IPS-18c (cell line): ENCODE data around the gene ADORA1.

Experiments used
- H3K4me3 ChIP-seq: 2 replicates; pipeline ENCODE4 v1.7.0; 2013; ENCODE audit warnings: low read depth, mild to moderate bottlenecking, low read length, moderate library complexity; ENCODE audit not compliant: insufficient read depth
- H3K9me3 ChIP-seq: one replicate; pipeline ENCODE4 v1.6.1; 2013; ENCODE audit warnings: mild to moderate bottlenecking, low read length, moderate library complexity; ENCODE audit not compliant: control insufficient read depth, insufficient read depth

Gene ADORA1

DNA sequence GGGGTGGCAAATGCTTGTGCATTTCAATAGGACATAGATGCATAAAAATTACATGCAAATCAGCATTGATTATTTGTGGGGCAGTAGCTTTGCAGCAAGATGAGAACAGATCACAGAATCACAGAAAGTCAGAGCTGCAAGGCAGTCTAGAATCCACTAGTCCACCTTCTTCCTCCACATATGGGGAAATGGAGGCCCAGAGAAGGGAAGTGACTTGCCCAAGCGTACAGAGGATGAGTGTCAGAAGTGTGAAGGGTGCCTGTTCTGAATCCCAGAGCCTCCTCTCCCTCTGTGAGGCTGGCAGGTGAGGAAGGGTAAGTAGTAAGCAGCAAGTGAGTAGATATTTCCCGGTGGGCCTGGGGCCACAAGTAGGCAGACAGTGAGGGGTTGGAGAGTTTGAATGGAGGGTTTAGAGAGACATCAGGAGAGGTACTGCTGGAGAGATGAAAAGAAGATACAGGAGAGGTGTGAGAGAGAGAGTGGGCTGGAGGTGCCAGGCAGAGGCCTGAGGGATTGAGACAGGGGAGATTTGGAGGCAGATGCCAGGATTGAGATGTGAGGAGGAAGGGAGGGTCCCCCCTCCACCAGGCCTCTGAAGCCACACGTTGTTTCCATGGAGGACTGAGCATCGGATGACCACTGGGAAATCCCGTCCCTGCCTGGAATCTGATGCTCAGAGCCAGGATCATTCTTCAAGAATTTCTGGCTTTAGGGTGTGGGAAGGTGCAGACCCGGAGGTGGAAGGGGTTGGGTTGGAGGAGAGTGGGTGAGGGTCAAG is 36.9 kb upstream of the ADORA1 start:
- peaks cover 3% of the 10 kb centered on the region for H3K9me3 ChIP-seq
- no peak overlapping the region for H3K4me3 ChIP-seq

DNA sequence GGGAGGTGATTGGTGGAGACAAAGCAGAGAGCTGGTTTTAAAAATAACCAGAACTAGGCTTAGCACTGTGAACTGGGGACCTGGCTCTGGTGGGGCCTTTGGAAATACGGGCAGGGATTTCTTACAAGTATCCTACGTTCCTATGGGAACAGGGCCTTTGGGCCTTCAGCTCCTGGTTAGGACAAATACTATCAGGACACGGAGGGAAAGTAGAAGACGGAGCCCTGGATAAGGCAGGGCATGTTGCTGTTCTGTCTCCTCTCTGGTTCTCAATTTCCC is 36.4 kb upstream of the ADORA1 start:
- peaks cover 3% of the 10 kb centered on the region for H3K9me3 ChIP-seq
- H3K4me3 ChIP-seq: no peak overlapping the region

DNA sequence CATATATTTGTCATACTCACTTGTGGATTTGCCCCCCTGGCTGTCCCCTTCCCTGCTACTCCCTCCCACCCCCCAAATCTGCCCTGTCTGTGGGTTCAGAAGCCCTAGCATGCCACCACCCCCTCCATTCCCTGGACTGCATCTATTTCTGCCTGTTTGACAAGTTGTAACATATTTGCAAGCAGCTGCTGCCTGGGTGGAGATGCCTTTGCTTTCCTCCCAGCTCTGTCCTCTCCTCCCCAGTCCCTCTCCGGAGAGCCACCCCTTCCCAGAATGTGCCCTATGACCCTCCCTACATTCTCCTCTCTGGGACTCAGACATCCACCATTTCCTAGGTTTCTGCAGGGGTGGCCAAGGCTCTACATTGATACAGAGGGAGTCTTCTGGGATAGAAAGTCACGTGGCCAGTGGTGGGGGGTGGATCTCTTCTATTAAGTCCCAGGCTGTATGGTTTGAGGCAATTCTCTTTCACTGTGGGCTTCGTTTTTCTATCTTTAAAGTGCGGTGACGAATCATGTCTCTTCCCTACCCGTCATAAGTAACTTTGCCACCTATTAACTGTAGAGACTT is 35.7 kb upstream of the ADORA1 start:
- peaks cover 3% of the 10 kb centered on the region for H3K9me3 ChIP-seq
- H3K4me3 ChIP-seq: no peak overlapping the region

DNA sequence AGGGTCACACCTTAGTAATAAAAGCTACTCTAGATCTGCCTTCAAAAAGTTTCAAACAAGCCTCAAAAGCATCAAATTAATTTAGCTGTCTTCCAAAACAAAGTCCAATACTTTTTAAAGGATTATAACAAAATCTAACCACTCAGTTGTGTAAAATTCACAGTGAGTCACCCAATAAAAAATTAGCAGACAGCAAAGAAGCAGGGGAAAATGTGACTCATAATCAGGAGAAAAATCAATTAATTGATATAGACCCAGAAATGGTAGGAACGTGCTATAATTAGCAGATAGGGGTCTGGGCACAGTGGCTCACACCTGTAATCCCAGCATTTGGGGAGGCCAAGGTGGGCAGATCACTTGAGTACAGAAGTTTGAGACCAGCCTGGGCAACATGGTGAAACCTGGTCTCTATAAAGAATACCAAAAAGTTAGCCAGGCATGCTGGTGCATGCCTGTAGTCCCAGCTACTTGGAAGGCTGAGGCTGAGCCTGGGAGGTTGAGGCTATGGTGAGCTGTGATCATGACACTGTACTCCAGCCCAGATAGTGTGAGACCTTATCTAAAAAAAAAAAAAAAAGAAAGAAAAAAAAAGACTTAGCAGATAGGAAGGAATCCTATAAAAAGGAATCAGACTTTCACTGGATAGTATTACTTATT is 33.6 kb upstream of the ADORA1 start:
- Histone ChIP-seq H3K9me3 (peaks cover 3% of the 10 kb centered on the region), H3K4me3 (no peak overlapping the region)

DNA sequence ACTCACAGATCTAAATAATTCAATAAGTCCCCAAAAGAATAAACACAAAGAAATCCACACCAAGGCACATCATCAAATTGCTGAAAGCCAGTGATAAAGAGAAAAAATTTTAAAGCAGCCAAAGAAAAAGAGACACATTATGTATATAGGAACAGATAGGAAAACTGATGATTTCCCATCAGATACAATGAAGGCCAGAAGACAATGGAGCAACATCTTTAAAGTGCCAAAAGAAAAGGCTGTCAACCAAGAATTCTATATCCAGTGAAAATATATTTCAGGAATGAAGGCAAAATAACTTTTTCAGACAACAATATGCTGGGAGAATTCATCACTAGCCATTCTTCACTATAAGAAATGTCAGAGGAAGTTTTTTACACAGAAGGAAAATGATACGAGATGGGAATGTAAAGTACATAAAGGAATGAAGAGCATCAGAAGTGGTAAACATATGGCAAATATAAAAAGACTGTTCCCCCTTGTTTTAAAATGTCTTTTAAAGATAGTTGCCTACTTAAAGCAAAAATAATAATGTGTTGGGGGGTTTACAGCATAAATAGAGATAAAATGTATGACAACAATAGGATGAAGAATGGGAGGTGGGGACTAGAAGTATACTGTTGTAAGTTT is 32.4 kb upstream of the ADORA1 start:
- Histone ChIP-seq H3K4me3 (no peak overlapping the region), H3K9me3 (peaks cover 3% of the 10 kb centered on the region)

DNA sequence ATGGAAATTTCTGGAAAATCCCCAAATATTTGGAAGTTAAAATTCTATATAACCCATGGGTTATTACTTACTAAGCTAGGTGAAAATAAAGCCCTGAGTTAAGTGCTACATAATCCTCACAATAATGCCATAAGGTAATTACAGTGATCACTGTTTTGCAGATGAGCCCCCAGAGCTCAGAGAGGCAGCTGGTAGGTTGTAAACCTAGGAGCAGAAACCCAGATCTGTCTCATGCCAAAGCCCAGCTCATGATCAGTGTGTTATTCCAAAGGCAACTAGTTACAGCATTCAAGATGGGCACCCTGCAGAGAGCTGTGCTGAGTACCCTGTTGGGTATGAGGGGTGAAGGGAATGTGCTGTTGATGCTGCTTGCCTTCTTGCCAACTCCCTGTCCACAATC is 31.0 kb upstream of the ADORA1 start:
- H3K4me3 ChIP-seq: no peak overlapping the region
- H3K9me3 ChIP-seq: peaks cover 3% of the 10 kb centered on the region

DNA sequence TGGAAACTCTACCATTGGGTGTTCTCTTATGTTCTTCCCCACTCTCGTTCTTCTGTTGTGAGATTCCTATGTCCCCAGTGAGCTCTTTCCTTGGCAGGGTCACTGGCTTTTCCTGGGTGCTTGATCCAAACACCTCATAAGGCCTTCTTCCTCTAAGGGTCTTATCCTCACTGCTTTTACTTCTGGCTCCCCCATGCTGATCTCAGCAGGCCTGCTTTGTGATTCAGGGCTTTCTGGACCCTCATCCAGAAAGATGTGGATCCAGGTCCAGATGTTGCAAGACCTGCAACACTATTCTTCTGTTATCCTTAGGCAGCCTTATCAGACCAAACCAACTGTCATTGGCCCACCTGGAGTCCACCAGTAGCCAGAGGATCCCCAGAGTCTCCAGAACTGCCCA is 30.5 kb upstream of the ADORA1 start:
- Histone ChIP-seq H3K9me3 (peaks cover 3% of the 10 kb centered on the region), H3K4me3 (no peak overlapping the region)

DNA sequence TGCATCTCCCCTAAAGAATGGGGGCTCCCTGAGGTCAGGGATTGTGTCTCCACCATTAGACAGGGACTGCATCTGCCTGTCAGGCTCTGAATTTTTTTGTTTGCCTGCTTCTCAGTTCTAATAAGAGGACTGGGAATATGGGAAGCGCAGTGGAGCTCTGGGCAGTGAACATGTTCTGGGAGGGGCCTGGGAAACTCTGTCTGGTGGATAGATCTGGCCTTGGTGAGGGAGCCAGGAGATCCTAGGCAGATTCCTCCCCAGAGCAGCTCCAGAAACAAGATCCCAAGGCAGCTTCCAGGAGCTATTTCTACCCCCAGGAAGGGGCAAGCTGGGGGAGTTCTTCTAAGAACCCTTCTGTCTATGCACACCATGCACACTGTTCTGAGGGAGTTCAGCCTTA is 29.1 kb upstream of the ADORA1 start:
- no peak overlapping the region for H3K4me3 ChIP-seq
- H3K9me3 ChIP-seq: peaks cover 3% of the 10 kb centered on the region

DNA sequence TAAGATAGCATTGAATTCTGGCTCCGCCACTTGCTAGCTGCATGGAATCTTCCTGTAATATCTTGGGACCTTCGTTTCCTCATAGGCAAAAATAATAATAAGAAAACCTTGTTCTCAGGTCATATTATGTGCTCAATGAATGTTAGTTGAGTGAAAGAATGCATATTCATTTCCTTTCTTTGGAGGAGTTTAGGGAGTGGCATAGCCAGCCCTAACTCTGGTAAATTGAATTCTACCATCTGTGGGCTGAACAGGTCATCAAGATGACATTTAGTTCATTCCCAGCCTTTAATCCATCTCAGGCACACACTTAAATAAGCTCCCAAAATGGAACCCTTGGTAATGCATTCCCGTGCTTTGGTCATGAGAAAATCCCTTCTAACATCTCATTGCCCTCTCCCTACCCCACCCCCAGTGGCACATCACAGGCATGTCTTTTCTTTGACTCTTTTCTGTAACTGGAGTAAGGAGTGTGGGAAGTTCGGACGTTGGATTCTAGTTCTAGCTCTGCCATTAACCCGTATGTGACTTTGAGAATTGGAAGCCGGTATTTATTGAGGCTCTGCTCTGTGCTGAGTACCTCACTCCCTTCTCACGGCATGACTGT is 28.5 kb upstream of the ADORA1 start:
- Histone ChIP-seq H3K4me3 (no peak overlapping the region), H3K9me3 (peaks cover under 1% of the 10 kb centered on the region)

DNA sequence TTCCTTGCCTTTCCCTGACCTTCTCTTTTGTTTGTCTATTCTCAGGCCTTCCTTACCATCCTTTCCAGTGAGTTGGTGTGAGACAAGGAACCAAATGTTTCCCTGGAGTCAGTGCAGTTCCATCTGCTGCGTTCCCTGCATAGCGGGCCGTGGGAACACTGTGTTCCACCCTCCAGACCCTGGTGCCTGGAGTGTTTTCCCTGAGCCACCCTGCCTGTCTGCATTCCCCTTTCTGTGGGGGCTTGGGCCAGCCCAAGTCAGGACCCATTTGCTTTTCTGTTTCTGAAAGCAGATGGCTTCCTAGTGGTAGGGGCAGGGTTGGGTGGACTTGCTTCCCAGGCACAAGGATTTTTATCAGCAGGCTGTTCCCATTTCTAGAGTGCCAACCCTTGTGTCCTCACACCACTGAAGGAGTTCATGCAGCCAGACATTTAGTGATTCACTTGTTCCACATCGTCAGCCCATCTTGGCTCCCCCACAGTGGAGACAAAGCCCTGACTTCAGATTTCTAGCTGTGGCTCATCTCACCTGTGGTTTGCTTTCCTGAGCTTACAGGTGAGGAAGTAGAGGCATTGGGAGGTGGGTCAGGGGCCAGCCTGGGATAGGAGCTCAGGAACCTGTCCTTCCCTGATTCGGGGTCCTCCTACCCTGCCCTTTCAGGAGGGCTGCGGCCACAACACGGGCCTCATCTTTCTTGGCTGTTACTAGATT is 27.6 kb upstream of the ADORA1 start:
- Histone ChIP-seq H3K4me3 (no peak overlapping the region), H3K9me3 (no peaks in the 10 kb centered on the region)

DNA sequence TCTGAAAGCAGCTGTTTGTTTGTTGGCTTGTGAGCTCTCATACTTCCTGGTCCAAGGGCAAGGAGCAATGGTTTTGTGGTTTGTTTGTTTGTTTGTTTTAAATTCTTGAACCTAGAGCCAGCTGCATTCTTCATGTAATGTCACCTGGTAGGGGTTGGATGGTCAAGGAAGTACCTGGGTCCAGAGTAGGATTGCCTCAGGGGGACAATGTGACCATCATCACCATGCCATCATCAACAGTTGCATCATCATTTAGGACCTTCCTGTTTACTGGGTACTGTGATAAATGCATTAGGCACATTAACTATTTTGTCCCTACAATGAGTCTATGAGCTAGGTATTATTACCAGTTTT is 27.0 kb upstream of the ADORA1 start:
- Histone ChIP-seq H3K9me3 (no peaks in the 10 kb centered on the region), H3K4me3 (no peak overlapping the region)

DNA sequence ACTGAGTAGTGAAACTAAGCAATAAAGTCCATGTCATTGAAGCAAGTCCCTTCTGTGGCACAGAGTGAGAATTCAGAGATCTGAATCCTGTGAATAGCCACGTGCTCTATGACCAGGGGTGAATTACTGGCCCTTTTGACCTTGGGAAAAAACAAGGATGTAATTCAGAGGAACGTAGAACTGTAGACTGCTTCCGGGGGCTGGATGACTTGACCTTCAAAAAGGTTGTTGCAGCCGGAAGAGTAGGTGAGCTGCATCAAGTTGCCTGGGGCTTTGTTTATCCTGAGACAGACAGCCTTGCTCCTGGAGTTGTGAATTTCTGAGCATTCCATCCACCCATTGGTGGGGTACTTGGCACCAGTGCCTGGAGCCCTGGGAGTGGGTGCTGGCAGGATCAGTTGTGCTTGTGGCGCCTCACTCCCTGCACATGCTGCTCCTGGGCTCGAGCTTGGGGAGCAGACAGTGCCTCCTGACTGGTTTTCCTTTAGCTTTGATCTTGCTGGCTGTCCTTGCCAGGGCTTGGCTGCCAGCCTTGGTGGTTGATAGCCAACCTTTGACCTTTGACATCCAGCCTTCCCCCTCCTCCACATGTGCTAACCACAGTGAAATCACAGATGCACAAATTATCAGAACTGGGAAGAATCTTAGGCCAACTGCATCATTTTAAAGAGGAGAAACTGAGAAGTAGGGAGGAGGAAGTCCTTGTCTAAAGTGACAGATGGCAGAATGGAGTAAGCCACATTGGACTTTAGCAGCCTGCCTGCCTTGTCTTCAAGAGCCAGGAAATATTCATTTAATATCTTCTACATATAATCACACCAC is 25.5 kb upstream of the ADORA1 start:
- no peak overlapping the region for H3K4me3 ChIP-seq
- H3K9me3 ChIP-seq: no peaks in the 10 kb centered on the region

DNA sequence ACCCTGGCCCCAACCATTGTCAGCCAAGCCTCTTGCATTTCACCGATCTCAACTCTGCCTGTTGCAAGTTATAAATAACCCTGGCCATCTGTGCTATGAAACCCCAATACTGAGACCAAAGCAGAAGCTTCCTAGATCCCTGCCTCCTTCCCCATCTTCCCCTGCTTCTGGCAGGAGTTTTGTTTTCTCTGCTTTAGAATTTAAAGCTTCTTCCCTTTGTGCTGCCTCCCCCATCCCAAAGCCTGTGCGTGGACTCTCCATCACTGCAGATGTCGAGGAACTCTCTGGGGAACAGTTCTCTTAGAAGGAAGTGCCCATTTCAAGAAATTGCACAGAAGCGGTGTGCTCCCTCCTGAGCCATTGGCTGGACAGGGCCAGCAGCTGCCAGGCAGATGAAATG is 24.3 kb upstream of the ADORA1 start:
- Histone ChIP-seq H3K4me3 (no peak overlapping the region), H3K9me3 (no peaks in the 10 kb centered on the region)

DNA sequence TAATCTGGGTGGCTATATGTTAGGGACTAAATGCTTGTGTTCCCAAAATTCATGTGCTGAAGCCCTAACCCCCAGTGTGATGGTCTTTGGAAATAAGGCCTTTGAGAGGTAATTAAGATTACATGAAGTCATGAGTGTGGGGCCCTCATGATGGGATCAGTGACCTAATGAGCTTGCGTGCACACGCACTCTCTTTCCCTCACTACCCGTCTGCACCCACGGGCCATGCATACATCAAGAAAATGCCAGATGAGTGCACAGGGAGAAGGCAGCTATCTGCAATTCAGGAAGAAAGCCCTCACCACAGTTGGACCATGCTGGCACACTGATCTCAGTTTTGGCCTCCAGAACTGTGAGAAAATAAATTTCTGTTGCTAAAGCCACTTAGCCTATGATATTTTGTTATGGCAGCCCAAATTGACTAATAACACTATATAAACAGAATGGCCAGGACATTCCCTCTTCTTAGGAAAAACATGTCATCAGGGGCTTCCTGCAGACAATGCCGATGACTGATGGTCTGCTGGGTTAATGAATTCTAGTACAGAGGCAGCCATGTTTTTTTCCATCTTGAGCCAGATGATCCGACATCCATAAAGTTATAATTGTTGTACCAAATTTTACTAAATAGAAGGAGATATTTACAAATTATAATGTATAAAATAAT is 23.6 kb upstream of the ADORA1 start:
- Histone ChIP-seq H3K9me3 (no peaks in the 10 kb centered on the region), H3K4me3 (no peak overlapping the region)

DNA sequence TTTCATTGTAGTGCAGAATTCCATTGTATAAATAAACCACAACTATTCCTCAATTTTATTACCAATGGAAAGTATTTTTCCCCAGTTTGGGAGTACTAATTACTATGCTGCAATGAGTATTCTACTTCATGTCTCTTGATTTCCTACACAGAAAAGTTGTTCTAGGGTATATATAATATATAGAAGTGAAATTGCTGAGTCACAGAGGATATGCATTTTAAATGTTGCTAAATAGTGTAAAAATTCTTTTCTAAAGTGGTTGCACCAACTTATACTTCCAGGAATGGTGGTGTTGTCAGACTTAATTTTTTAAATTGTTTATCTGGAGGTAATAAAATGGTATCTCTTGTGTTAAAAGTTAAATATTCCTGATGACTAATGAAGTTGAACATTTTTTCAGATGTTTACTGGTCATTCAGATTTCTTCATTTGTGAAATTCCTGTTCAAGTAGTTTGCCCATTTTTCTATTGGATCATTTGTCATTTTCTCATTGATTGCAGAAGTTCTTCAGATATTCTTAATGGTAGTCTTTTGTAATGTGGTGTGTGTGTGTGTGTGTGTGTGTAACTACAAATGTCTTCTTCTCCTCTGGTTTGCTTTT is 22.6 kb upstream of the ADORA1 start:
- Histone ChIP-seq H3K9me3 (no peaks in the 10 kb centered on the region), H3K4me3 (no peak overlapping the region)

DNA sequence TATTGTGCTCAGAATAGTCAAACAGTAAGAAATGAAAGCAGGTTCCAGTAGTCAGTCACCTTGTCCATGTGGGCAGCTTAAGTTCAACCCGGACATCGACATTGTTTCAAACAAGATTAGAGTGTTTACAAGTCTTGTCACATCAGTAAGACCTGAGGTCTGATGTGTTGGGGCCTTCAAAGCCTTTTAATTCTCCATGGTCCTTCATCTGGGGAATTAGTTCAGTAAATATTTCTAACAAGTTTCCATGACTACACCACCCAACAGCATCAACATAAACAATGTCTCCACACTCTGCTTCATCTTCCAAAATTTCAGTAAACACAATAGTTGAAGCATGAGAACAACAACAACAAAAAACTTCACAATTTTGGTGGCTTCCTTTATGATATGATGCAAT is 15.1 kb upstream of the ADORA1 start:
- no peak overlapping the region for H3K4me3 ChIP-seq
- H3K9me3 ChIP-seq: no peaks in the 10 kb centered on the region
